Measurements from ENCODE around the gene MTFR1L.

- TF ChIP-seq, protein P1, sequence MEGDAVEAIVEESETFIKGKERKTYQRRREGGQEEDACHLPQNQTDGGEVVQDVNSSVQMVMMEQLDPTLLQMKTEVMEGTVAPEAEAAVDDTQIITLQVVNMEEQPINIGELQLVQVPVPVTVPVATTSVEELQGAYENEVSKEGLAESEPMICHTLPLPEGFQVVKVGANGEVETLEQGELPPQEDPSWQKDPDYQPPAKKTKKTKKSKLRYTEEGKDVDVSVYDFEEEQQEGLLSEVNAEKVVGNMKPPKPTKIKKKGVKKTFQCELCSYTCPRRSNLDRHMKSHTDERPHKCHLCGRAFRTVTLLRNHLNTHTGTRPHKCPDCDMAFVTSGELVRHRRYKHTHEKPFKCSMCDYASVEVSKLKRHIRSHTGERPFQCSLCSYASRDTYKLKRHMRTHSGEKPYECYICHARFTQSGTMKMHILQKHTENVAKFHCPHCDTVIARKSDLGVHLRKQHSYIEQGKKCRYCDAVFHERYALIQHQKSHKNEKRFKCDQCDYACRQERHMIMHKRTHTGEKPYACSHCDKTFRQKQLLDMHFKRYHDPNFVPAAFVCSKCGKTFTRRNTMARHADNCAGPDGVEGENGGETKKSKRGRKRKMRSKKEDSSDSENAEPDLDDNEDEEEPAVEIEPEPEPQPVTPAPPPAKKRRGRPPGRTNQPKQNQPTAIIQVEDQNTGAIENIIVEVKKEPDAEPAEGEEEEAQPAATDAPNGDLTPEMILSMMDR (IDR thresholded peaks at IDR 0.05; ENCODE audit: insufficient read depth, low read depth, low read length) = no peak
- no peak for TF ChIP-seq EZH2 (IDR thresholded peaks at IDR 0.05; ENCODE audit: insufficient read depth, low read length)
Observed at GRCh38 chr1:25874209-25874608, 54.5 kb downstream of the MTFR1L start.
